Erythroblast (primary cell): Measurements from ENCODE around the gene ANKRD13C.
A peak's percentile ranks its signal among the peaks of the same experiment; 100 is the strongest.
"Not testable (repeated sequence)": the region's sequence is repeated elsewhere in the genome, so short reads cannot be mapped to it uniquely, and the experiment has no call there.

Experiments used
- DNase-seq, 2 experiments: peaks; one replicate each; lab custom pipeline; 2025; lab: John Stamatoyannopoulos, UW
- GATA1 ChIP-seq: IDR thresholded peaks from 2 replicates; pipeline ENCODE4 v1.6.1; 2011; ENCODE audit warnings: low read depth, mild to moderate bottlenecking, control low read depth, low read length, moderate library complexity
- POLR2A ChIP-seq: IDR thresholded peaks from 2 replicates; pipeline ENCODE4 v1.6.1; 2011; ENCODE audit warnings: mild to moderate bottlenecking, low read length

ANKRD13C gene, protein sequence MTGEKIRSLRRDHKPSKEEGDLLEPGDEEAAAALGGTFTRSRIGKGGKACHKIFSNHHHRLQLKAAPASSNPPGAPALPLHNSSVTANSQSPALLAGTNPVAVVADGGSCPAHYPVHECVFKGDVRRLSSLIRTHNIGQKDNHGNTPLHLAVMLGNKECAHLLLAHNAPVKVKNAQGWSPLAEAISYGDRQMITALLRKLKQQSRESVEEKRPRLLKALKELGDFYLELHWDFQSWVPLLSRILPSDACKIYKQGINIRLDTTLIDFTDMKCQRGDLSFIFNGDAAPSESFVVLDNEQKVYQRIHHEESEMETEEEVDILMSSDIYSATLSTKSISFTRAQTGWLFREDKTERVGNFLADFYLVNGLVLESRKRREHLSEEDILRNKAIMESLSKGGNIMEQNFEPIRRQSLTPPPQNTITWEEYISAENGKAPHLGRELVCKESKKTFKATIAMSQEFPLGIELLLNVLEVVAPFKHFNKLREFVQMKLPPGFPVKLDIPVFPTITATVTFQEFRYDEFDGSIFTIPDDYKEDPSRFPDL

DNA sequence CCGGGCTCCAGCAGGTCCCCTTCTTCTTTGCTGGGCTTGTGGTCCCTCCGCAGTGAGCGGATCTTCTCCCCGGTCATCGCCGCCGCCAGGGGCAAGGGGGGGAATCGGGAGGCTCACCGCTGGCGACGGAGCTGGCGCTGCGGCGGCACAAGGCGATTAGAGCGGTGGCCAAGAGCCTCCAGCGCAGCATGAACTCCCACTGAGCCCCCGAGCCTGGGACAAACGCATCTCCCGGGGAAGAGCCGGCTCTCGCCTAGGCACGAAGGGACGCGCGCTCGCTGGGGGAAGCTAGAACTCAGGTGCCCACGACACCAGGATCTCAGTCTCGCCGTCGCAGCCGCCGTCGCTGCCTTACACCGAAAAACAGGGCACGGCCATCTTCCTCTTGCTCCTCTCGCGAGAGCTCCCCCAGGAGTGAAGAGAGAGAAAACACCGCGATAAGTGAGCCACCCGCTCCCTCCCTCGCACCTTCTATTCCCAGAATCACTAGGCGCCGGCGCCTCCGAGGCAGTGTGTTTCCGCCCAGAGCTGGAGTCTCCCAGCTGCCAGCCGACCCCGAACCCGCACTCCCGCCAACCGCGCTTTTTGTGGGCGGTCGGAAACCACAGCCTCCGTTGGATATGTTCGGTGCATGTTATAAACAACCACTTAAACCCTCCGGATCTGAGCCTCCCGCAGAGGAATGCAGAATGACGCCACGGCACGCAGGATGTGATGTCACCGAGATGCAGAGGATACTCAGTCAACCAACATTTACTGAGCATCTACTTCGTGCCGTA, at the start of gene ANKRD13C:
Gene ANKRD13C (minus strand): TSS at position 391 of the 779 bp plus-strand sequence. CDS start 314 bp downstream, at position 77.
- TF ChIP-seq GATA1 (no peak), POLR2A (peak; percentile 97)
- peak; percentile 96 for DNase-seq

DNA sequence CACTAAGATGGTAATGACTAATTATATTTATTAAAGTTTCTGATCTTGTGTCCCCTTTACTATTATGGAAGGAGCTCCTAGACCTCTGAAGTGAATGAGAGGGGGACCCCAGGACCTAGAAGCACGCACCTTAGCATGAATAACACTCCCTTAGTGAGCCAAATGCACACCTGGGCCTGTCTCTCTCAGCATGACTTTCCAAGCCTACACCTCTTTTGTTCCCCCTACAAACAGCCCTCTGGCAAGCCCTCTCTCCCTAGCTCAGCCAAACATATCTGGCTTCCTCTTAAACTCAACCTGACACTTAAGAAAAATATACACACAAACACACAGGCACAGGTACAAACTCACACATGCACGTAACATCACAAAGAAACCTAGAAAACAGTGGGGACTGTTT, 49.2 kb upstream of the ANKRD13C start:
- TF ChIP-seq GATA1 (no peak), POLR2A (no peak)
- no peak for DNase-seq

DNA sequence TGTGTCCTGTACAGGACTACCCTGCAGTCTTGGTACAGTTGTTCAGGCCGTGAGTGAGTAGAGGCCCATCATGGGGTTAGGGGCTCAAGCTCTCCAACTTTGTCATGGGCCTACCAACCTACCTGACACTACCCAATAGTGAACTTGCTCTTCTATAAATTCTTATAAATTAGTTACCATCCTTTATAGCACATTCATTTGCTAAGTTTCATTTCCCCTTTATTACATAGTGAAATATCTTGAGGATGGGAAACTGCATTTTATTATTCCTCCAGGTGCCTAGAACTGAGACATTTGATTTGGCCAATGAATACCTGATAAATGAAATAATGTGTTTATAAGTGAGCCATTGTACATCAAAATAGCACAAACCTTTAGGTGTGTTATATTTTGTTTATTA, 47.5 kb upstream of the ANKRD13C start:
- TF ChIP-seq POLR2A, result no peak
- TF ChIP-seq GATA1, result no peak
- no peak for DNase-seq

DNA sequence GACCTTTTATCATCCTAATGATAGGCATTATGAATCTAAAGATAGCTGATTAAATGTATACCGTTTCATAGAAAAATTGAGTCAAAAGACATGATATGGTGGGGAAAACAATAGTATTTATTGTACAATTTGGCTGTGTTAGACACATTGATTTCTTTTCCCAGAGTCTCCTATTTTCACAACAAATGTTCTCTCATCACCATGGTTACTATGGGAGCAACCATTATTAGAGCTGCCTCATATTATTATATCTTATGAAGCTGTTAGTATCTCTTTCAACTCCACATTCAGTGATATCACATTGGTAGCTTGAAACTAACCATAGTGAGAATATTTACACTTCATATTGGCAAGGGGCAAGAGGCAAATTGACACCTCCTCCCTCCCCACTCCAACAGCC, 45.8 kb upstream of the ANKRD13C start:
- no peak for TF ChIP-seq POLR2A
- DNase-seq, result no peak

DNA sequence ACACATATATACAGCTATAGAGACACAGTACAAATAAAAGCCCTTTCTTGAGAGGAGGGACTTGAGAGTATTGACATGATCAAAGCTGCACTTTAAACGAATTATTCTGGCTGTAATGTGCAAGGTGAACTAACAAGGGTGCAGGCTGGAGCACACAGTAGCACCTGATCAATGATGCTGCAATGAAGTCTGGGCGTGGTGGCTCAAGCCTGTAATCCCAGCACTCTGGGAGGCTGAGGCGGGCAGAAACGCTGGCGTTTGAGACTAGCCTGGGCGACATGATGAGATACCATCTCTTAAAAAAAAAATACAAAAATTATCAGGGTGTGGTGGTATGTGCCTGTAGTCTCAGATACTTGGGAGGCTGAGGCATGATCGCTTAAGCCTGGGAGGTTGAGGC, 42.5 kb upstream of the ANKRD13C start:
- DNase-seq, result no peak
- TF ChIP-seq POLR2A (no peak), GATA1 (no peak)

DNA sequence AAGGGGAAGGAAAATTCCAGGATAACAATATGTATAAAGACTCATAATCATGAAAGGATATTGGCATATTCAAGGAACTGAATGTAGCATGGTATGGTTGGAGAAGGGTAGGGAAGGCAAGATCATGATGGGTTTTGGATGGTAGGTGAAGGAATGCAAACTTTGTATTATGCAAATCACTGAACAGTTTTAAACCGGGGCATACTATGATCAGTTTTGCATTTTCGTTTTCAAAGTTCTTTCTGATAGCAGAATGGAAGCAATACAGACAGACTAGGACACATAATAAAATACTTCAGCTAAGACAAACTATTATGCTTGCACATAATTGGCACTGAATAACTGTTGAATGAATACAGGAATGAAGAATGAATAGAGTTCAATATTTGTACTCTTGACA, 42.1 kb upstream of the ANKRD13C start:
- no peak for TF ChIP-seq GATA1
- TF ChIP-seq POLR2A, result no peak
- no peak for DNase-seq

DNA sequence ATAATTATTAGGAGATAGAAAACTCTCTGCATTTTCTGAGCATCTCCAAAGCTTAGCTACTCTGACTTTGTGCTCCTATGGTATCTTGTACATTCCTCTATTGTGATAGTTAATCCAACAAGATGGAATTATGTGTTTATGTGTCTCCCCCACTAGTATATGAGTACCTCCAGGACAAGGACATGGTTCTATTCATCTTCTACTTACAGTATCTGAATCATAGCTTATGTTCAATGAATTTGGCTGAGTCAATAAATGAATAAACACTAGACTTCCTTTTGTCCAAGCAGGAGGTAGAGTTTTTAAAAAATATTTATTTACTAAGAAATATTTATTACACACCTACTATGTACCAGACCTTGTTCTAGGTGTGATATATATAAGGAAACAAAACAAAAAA, 38.1 kb upstream of the ANKRD13C start:
- no peak for DNase-seq
- no peak for TF ChIP-seq POLR2A
- TF ChIP-seq GATA1, result no peak

DNA sequence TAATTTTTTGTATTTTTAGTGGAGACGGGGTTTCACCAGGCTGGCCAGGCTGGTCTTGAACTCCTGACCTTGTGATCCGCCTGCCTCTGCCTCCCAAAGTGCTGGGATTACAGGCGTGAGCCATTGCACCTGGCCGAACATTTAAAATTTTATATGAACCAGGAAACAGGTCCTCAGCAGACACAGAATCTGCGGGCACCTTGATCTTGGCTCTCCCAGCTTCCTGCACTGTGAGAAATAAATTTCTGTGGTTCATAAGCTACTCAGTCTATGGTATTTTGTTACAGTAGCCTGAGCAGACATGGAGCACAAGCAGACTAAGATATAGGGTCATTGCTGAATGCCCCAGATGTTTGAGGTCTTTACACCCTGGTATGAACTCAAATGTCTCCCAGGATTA, 33.0 kb upstream of the ANKRD13C start:
- no peak for DNase-seq
- TF ChIP-seq GATA1 (no peak), POLR2A (no peak)

DNA sequence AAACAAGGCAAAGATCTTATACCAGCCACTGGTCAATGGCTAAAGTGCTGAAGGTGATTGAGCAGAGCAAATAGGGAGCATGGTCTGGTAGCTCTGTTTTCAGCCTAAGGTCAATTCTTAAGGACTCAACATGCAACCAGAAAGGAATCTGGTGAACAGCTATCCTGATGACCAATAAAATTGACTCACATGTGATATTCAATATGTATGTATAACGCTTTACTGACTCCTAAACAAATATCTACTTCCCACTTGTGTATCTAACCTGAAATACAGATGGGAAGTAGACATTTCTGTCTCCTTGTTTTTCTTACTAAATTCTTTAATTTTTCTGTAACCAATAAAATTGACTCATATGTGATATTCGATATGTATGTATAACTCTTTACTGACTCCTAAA, 31.6 kb upstream of the ANKRD13C start:
- TF ChIP-seq GATA1 (no peak), POLR2A (no peak)
- DNase-seq, result no peak

DNA sequence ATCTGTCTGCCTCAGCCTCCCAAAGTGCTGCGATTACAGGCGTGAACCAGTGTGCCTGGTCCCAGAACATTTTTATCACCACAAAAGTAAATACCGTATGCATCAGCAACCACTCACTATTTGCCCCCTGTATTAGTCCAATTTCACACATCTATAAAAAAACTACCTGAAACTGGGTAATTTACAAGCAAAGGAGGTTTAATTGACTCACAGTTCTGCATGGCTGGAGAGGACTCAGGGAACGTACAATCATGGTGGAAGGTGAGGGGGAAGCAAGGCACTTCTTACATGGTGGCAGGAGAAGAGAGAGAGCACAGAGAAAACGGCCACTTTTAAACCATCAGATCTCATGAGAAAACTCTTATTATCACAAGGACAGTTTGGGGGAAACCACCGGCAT, 31.0 kb upstream of the ANKRD13C start:
- TF ChIP-seq POLR2A (no peak), GATA1 (no peak)
- no peak for DNase-seq

DNA sequence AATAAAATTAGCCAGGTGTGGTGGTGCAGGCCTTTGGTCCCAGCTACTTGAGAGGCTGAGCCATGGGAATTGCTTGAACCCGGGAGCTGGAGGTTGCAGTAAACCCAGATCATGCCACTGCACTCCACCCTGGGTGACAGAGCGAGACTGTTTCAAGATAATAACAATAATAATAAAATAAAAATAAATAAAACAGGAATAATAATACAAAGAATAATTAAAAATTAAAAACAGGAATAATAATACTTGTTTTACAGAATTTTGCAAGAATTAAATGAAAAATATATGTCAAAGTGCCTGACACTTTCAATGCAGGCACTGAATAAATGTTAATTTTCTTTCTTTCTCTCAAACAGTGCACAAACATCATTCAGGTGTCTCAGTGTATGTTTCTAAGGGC, 30.0 kb upstream of the ANKRD13C start:
- TF ChIP-seq POLR2A, result no peak
- no peak for TF ChIP-seq GATA1

DNA sequence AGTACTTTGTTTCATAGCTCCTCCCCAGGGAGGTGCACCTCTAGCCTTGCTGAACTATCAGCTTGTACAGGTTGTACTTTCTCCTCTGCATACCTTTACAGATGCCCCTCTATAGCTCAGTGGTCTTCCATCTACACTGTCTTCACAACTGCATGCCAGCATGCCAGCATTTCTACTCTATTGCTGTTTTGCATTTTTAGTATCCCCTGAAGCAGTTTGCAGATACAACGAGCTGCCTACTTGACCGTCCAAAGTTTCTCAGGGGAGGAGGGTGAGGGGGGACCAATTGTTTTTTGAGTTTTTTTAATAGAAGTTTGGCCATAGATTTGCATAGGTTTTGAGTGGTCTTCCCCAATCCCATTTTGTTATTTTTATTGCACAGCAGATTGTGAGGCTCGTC, 29.0 kb upstream of the ANKRD13C start:
- TF ChIP-seq POLR2A (no peak), GATA1 (no peak)
- no peak for DNase-seq

More for the DNA sequence above, 30.0 kb upstream of the ANKRD13C start:
- DNase-seq, result no peak

DNA sequence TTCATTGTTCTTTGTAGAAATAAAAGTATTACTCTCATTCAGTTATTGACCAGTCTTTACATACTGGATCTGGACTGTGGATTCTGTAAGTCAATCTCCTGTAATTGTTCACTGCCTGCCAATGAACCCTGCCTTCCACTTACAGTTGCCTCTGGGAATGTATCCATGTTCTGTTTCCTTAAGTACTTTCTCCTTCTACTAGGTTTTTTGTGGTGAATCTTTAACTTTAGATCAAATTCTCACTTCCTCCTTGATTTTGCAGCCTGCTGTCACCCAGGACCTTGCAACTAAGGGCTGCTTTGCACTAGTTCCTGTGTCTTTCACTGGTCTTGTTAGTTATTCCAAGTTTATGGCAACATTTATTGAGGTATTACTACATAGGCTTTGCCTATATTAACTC, 28.2 kb upstream of the ANKRD13C start:
- TF ChIP-seq GATA1 (no peak), POLR2A (no peak)
- DNase-seq, result no peak

DNA sequence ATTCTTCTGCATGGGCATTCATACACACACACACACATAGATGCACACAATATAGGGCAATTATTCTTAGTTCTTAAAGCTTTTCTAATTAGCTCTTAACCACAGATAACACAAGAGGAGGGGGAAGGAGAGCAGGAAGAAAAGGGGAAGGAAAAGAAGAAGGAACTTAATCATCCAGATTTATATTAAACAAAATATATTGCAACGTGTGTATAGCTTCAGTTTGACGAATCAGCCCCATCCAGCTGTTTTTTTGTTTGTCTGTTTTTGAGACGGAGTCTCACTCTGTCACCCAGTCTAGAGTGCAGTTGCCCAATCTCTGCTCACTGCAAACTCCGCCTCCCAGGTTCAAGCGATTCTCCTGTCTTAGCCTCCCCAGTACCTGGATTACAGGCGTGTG, 21.7 kb upstream of the ANKRD13C start:
- no peak for DNase-seq

DNA sequence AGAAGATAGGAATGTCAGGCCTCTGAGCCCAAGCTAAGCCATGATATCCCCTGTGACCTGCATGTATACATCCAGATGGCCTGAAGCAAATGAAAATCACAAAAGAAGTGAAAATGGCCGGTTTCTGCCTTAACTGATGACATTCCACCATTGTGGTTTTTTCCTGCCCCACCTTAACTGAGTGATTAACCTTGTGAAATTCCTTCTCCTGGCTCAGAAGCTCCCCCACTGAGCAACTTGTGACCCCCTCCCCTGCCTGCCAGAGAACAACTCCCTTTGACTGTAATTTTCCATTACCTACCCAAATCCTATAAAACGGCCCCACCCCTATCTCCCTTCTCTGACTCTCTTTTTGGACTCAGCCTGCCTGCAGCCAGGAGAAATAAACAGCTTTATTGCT, 19.1 kb upstream of the ANKRD13C start:
- not testable (repeated sequence) for DNase-seq

More for the DNA sequence above, 21.7 kb upstream of the ANKRD13C start:
- TF ChIP-seq POLR2A (no peak), GATA1 (no peak)
